PC-9 (cell line): ENCODE data around the gene GPR35.

ENCODE experiments used
- EZH2 ChIP-seq: fragments of 200-600 bp; sonication (generic); IDR thresholded peaks from 2 replicates; pipeline ENCODE4 v1.8.0; 2017; ENCODE audit warnings: antibody characterized with exemption, low read depth
- TF ChIP-seq, protein P1 (sequence below): fragments of 200-600 bp; sonication (generic); conservative IDR thresholded peaks from 2 replicates; pipeline ENCODE4 v1.6.1; 2017; ENCODE audit warnings: mixed run types, antibody characterized with exemption, mild to moderate bottlenecking, moderate library complexity

- TF ChIP-seq, protein P1, sequence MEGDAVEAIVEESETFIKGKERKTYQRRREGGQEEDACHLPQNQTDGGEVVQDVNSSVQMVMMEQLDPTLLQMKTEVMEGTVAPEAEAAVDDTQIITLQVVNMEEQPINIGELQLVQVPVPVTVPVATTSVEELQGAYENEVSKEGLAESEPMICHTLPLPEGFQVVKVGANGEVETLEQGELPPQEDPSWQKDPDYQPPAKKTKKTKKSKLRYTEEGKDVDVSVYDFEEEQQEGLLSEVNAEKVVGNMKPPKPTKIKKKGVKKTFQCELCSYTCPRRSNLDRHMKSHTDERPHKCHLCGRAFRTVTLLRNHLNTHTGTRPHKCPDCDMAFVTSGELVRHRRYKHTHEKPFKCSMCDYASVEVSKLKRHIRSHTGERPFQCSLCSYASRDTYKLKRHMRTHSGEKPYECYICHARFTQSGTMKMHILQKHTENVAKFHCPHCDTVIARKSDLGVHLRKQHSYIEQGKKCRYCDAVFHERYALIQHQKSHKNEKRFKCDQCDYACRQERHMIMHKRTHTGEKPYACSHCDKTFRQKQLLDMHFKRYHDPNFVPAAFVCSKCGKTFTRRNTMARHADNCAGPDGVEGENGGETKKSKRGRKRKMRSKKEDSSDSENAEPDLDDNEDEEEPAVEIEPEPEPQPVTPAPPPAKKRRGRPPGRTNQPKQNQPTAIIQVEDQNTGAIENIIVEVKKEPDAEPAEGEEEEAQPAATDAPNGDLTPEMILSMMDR, result no peak
- no peak for TF ChIP-seq EZH2
Measured at GRCh38 chr2:240599141-240599583, 26.1 kb upstream of the GPR35 start.
